HL-60 (cell line): Measurements from ENCODE around the gene CD207.

Experiments used
- DNase-seq, 2 experiments: peaks; one replicate each; pipeline ENCODE4 v3.0.0-alpha.2; 2010 to 2020; ENCODE audit warnings: low read depth in 1 of 2, low spot score in 1 of 2
- H3K27ac ChIP-seq: fragments of 250-450 bp; sonication (Bioruptor Pico); replicated peaks from 2 replicates; pipeline ENCODE4 v1.5.1; 2020; ENCODE audit warnings: mild to moderate bottlenecking, moderate library complexity
- H3K27me3 ChIP-seq: fragments of 250-450 bp; sonication (Bioruptor Pico); 2 replicates; pipeline ENCODE4 v1.5.1; 2021; ENCODE audit warnings: mild to moderate bottlenecking, moderate library complexity; ENCODE audit not compliant: insufficient read depth, poor library complexity, severe bottlenecking
- H3K4me3 ChIP-seq: replicated peaks from 2 replicates; pipeline ENCODE4 v1.5.1; 2011; ENCODE audit warnings: mild to moderate bottlenecking, control low read depth, low read length; ENCODE audit not compliant: insufficient read depth
- GABPA ChIP-seq: IDR thresholded peaks from 2 replicates; pipeline ENCODE4 v1.6.1; 2012; ENCODE audit warnings: low read depth
- POLR2AphosphoS5 ChIP-seq: IDR thresholded peaks from 2 replicates; pipeline ENCODE4 v1.6.1; 2012; ENCODE audit warnings: low read depth
- REST ChIP-seq: IDR thresholded peaks from 2 replicates; pipeline ENCODE4 v1.6.1; 2012; ENCODE audit warnings: low read depth; ENCODE audit not compliant: insufficient replicate concordance
- SPI1 ChIP-seq: IDR thresholded peaks from 2 replicates; pipeline ENCODE4 v1.6.1; 2012; ENCODE audit warnings: low read depth, mild to moderate bottlenecking, borderline replicate concordance
- TF ChIP-seq, protein P1 (sequence below): IDR thresholded peaks from one replicate; pipeline ENCODE4 v1.5.1; 2011; ENCODE audit warnings: low read length, control low read depth, inconsistent platforms; ENCODE audit not compliant: insufficient read depth

The CD207 gene

GRCh38 chr2:70831861-70832260 lies 3.8 kb downstream of the CD207 start:
- no peak overlapping the region for H3K27ac ChIP-seq
- DNase-seq: no peak
- H3K4me3 ChIP-seq: no peak overlapping the region
- TF ChIP-seq GABPA: no peak
- no peak for TF ChIP-seq REST
- no peak for TF ChIP-seq SPI1
- TF ChIP-seq, protein P1, sequence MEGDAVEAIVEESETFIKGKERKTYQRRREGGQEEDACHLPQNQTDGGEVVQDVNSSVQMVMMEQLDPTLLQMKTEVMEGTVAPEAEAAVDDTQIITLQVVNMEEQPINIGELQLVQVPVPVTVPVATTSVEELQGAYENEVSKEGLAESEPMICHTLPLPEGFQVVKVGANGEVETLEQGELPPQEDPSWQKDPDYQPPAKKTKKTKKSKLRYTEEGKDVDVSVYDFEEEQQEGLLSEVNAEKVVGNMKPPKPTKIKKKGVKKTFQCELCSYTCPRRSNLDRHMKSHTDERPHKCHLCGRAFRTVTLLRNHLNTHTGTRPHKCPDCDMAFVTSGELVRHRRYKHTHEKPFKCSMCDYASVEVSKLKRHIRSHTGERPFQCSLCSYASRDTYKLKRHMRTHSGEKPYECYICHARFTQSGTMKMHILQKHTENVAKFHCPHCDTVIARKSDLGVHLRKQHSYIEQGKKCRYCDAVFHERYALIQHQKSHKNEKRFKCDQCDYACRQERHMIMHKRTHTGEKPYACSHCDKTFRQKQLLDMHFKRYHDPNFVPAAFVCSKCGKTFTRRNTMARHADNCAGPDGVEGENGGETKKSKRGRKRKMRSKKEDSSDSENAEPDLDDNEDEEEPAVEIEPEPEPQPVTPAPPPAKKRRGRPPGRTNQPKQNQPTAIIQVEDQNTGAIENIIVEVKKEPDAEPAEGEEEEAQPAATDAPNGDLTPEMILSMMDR: no peak
- TF ChIP-seq POLR2AphosphoS5: no peak
- H3K27me3 ChIP-seq: no peaks in the 10 kb centered on the region

DNA sequence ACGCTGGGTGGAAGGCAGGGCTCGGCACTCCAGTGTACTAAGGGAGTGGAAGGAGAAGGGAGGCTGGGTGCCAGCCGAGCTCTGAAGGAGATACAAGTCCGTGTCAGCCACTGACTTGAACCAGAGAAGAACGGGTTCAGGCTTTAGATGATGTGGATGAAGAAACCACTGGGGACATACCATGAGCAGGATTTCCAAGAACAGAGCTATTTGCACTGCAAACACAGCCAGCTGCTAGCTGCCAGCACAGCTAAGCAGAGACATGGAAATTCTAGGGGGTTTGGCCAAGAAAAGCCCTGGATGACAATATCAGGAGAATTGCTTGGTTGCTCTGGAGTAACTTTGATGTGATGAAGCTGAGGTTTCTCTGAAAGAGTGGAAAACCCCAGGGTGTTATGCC lies 5.2 kb downstream of the CD207 start:
- no peak for DNase-seq
- TF ChIP-seq, protein P1: no peak
- TF ChIP-seq GABPA (no peak), REST (no peak), SPI1 (no peak), POLR2AphosphoS5 (no peak)
- no peak overlapping the region for H3K27ac ChIP-seq
- no peaks in the 10 kb centered on the region for H3K27me3 ChIP-seq
- no peak overlapping the region for H3K4me3 ChIP-seq

DNA sequence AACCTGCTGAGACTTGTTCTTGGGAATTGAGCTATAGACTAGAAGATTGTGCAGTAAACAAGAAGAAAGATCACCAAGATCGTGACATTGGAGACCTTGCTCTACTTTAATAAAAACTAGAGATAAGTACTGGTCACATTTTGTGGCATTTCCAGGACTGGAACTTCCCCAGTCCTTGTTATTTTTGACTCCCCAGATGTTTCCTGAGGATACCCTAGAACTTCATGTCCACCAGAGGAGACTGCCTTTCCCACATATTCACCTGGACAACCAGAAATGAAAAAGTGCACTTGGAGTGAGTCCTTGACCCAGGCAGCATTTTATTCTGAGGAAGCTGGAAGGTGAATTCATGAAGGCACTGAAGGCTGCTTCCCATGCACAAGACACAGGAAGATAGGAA lies 5.7 kb downstream of the CD207 start:
- Histone ChIP-seq H3K4me3 (no peak overlapping the region), H3K27ac (no peak overlapping the region), H3K27me3 (no peaks in the 10 kb centered on the region)
- DNase-seq: no peak
- TF ChIP-seq GABPA: no peak

- no peak for DNase-seq
- Histone ChIP-seq H3K27ac (no peak overlapping the region), H3K27me3 (no peaks in the 10 kb centered on the region), H3K4me3 (no peak overlapping the region)
- no peak for TF ChIP-seq REST
- TF ChIP-seq GABPA: no peak
- TF ChIP-seq POLR2AphosphoS5: no peak
Measured at GRCh38 chr2:70828914-70829824, 6.4 kb downstream of the CD207 start.
